Measurements from ENCODE around the gene NMRK1. TPM values are rescaled to one million over a fixed set of nuclear protein-coding genes. Genes with fewer than 3 reads are reported as not detected.
A peak's percentile ranks its signal among the peaks of the same experiment; 100 is the strongest.

NMRK1 gene
- total and polyA plus RNA-seq, 2 donors (not counting 3 experiments of a cell fraction or from before 2014, with no cell fraction given): 24.3 to 32.6 TPM

GRCh38 chr9:75027187-75028107 lies 60.5 kb downstream of the NMRK1 start:
- peak overlapping the region; percentile 75 for H2AFZ ChIP-seq (ENCODE audit: low read depth, low read length)
- H3K9ac ChIP-seq (replicated peaks; ENCODE audit: extremely low read depth, insufficient read depth, low read length): peak overlapping the region; percentile 55
- no TSS peak for BruUV-seq (replicated peaks)
- H3K9me1 ChIP-seq (replicated peaks; ENCODE audit: control insufficient read depth, extremely low read depth, insufficient read depth, low read length): no peaks in the 10 kb centered on the region
- no peaks in the 10 kb centered on the region for H3K36me3 ChIP-seq (ENCODE audit: control insufficient read depth in 2 of 2, extremely low read depth in 1 of 2, insufficient read depth in 2 of 2, low read length in 2 of 2)
- FAIRE-seq (no peak), DNase-seq (ENCODE audit: low read depth, low spot score) (peak; percentile 53)
- no peaks in the 10 kb centered on the region for H4K20me1 ChIP-seq (replicated peaks; ENCODE audit: control insufficient read depth, extremely low read depth, insufficient read depth, low read length)
- no peaks in the 10 kb centered on the region for H3K9me3 ChIP-seq (replicated peaks; ENCODE audit: control insufficient read depth, insufficient read depth, low read length)
- H3K79me2 ChIP-seq (ENCODE audit: control insufficient read depth, insufficient read depth, low read length): peaks cover 33% of the 10 kb centered on the region
- peak; percentile 15 for TF ChIP-seq MYC (IDR thresholded peaks at IDR 0.05; ENCODE audit: low read depth, low read length)
- TF ChIP-seq EZH2 (IDR thresholded peaks at IDR 0.05; ENCODE audit: borderline replicate concordance, low read depth, low read length, severe bottlenecking): no peak
- TF ChIP-seq POLR2AphosphoS5 (IDR thresholded peaks at IDR 0.05; ENCODE audit: insufficient read depth, low read depth, low read length): no peak
- no peak for TF ChIP-seq FOS (IDR thresholded peaks at IDR 0.05; ENCODE audit: borderline replicate concordance, insufficient read depth, low read length)
- TF ChIP-seq CTCF (IDR thresholded peaks at IDR 0.05; ENCODE audit: extremely low read depth in 1 of 2, insufficient read depth in 1 of 2, low read depth in 1 of 2, low read length in 2 of 2): peak in 1 of 2 donors; percentile 21
- TF ChIP-seq POLR2A (IDR thresholded peaks at IDR 0.05; ENCODE audit: low read depth, low read length): peak; percentile 10
- no peak for TF ChIP-seq GATA2 (IDR thresholded peaks at IDR 0.05; ENCODE audit: insufficient read depth, insufficient read length, low read depth, low read length)
- TF ChIP-seq JUN (IDR thresholded peaks at IDR 0.05; ENCODE audit: borderline replicate concordance, insufficient read depth, insufficient read length, low read depth): no peak
- no peak for TF ChIP-seq MAX (IDR thresholded peaks at IDR 0.05; ENCODE audit: insufficient read depth, insufficient read length)
- peaks cover 9% of the 10 kb centered on the region for H3K4me1 ChIP-seq (ENCODE audit: control insufficient read depth, extremely low read depth, insufficient read depth, low read length)
- dilution Hi-C loops (cut with MboI; ENCODE audit: extremely low pct_ligation_motif_present, low sequenced_read_pairs): no loop called here
- peak overlapping the region; percentile 15 to 68 (median 61) for H3K4me3 ChIP-seq (replicated peaks in 1 of 3; ENCODE audit: insufficient read depth in 1 of 3, low read depth in 1 of 3, low read length in 3 of 3)
- peaks cover 1 to 2% of the 10 kb centered on the region in 2 experiments for H3K27me3 ChIP-seq (ENCODE audit: control insufficient read depth in 2 of 2, insufficient read depth in 2 of 2, low read length in 2 of 2)
- peak overlapping the region; percentile 43 for H3K27ac ChIP-seq (ENCODE audit: insufficient read depth, low read depth, low read length)
- ChIA-PET CTCF (interaction anchor here (0.8 to 4.4 kb wide), 20 partner anchors 11 to 260 kb away, joined by 3 to 27 read pairs (median 4); partner anchors contain the start of genes C9orf40, NMRK1 and OSTF1), POLR2A (interaction anchor here (0.9 to 1.2 kb wide), 3 partner anchors 36 to 75 kb away, joined by 3 to 7 read pairs (median 3); no protein-coding TSS in a partner anchor)
- intact Hi-C loops (cut with micrococcal nuclease): loop anchor here (1.0 to 10.0 kb wide), 6 partner anchors 49 to 867 kb away; partner anchors contain the start of genes C9orf40, NMRK1, OSTF1 and PCSK5
- peak overlapping the region; percentile 42 for H3K4me2 ChIP-seq (ENCODE audit: insufficient read depth, low read length)

All from endothelial cell of umbilical vein (primary cell).